Transverse colon (tissue), 3 donors: ENCODE measurements around the gene PCCA.

Experiments
- EP300 ChIP-seq: sonication (generic); formaldehyde crosslinking; IDR thresholded peaks from one replicate; pipeline ENCODE4 v1.6.1; 2017; ENCODE audit warnings: antibody characterized with exemption, low read depth
- POLR2A ChIP-seq: fragments of 450-650 bp; IDR thresholded peaks from one replicate; pipeline ENCODE4 v1.6.1; 2016; ENCODE audit warnings: antibody characterized with exemption, mild to moderate bottlenecking, moderate library complexity
- TF ChIP-seq, protein P1 (sequence below), 5 experiments: fragments of 200-600 bp in 3 of 5; fragments of 450-650 bp in 2 of 5; sonication (generic) in 3 of 5; IDR thresholded peaks; 1 replicate in 2 of 5; 2 replicates in 3 of 5; pipeline ENCODE4 v1.5.1; 2016 to 2017; ENCODE audit warnings: antibody characterized with exemption in 5 of 5, inconsistent platforms in 3 of 5, mild to moderate bottlenecking in 2 of 5, moderate library complexity in 1 of 5

DNA sequence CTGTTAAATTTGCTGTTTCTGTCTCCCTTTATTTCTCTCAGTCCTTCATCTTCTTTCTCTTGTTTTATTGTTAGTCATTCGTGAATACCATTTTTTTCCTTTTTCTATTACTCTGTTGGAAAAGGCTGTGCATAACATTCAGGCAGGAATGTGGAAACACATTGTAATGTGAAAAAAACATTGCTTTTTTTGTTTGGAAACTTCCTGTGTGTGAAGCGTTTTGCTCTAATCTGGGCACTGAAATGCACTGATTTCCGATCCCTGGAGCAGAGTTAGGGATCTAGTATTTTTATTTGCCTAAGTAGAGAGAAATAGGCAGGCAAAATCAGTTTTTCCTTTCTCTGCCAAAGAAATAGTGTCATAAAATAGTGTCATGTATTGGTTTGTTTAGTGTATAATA lies 155.5 kb downstream of the PCCA start:
- TF ChIP-seq, protein P1, sequence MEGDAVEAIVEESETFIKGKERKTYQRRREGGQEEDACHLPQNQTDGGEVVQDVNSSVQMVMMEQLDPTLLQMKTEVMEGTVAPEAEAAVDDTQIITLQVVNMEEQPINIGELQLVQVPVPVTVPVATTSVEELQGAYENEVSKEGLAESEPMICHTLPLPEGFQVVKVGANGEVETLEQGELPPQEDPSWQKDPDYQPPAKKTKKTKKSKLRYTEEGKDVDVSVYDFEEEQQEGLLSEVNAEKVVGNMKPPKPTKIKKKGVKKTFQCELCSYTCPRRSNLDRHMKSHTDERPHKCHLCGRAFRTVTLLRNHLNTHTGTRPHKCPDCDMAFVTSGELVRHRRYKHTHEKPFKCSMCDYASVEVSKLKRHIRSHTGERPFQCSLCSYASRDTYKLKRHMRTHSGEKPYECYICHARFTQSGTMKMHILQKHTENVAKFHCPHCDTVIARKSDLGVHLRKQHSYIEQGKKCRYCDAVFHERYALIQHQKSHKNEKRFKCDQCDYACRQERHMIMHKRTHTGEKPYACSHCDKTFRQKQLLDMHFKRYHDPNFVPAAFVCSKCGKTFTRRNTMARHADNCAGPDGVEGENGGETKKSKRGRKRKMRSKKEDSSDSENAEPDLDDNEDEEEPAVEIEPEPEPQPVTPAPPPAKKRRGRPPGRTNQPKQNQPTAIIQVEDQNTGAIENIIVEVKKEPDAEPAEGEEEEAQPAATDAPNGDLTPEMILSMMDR (IDR thresholded peaks at IDR 0.05) = no peak
- no peak for TF ChIP-seq EP300
- no peak for TF ChIP-seq POLR2A
